Activated CD4-positive, alpha-beta T cell treated with anti-CD3 and anti-CD28 coated beads, Interleukin-2, amount 10 ng/mL, durations not matched to agents 24 days and 14 days (primary cell): ENCODE results near the gene REC8. TPM values are rescaled to one million over a fixed set of nuclear protein-coding genes. Genes with fewer than 3 reads are reported as not detected.

Experiments
- DNase-seq: peaks from one replicate; pipeline ENCODE4 v3.0.0; 2022
- H3K27ac Mint-ChIP-seq: one replicate; pipeline ENCODE4 v1.8.0; 2022; ENCODE audit warnings: mild to moderate bottlenecking, mixed read lengths
- H3K27me3 Mint-ChIP-seq: one replicate; pipeline ENCODE4 v1.8.0; 2022; ENCODE audit warnings: mixed read lengths
- H3K36me3 Mint-ChIP-seq: one replicate; pipeline ENCODE4 v1.8.0; 2022; ENCODE audit warnings: low read depth, mild to moderate bottlenecking, mixed read lengths
- H3K4me1 Mint-ChIP-seq: one replicate; pipeline ENCODE4 v1.8.0; 2021; ENCODE audit warnings: mixed read lengths
- H3K4me3 Mint-ChIP-seq: one replicate; pipeline ENCODE4 v1.8.0; 2022; ENCODE audit warnings: mild to moderate bottlenecking, moderate library complexity, mixed read lengths
- H3K9me3 Mint-ChIP-seq: one replicate; pipeline ENCODE4 v1.8.0; 2021; ENCODE audit warnings: mixed read lengths
- intact Hi-C: fragments of 100-400 bp; cut with micrococcal nuclease; formaldehyde crosslinking; loops from one replicate; pipeline ENCODE4 v1.15.1; 2023
- total RNA-seq: library from RNA; stranded (reverse); gene quantifications from 2 replicates; pipeline ENCODE4 v1.2.3, GENCODE V29; 2022

REC8 gene
- total RNA-seq, 1 donor from 2014 or later, result 33.8 TPM

DNA sequence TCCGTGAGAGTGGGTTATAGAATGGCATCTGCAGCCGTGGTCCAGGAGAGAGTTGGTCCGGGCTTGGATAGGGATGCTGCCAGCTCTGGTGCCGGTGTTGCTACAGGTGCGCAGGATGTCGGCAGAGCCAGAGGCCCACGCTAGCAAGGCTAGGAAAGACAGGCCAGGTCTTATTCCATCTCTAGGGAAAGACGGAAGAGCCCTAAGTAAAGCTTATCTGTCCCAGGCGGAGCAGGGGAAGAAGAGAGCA is 36.4 kb upstream of the REC8 start:
- Mint-ChIP-seq H3K9me3 (no peaks in the 10 kb centered on the region), H3K4me1 (peaks cover 49% of the 10 kb centered on the region), H3K27ac (peak overlapping the region; percentile 93), H3K4me3 (peak overlapping the region; percentile 94), H3K36me3 (peaks cover 45% of the 10 kb centered on the region), H3K27me3 (no peaks in the 10 kb centered on the region)
- DNase-seq, result no peak
- intact Hi-C loops, result no loop called here

DNA sequence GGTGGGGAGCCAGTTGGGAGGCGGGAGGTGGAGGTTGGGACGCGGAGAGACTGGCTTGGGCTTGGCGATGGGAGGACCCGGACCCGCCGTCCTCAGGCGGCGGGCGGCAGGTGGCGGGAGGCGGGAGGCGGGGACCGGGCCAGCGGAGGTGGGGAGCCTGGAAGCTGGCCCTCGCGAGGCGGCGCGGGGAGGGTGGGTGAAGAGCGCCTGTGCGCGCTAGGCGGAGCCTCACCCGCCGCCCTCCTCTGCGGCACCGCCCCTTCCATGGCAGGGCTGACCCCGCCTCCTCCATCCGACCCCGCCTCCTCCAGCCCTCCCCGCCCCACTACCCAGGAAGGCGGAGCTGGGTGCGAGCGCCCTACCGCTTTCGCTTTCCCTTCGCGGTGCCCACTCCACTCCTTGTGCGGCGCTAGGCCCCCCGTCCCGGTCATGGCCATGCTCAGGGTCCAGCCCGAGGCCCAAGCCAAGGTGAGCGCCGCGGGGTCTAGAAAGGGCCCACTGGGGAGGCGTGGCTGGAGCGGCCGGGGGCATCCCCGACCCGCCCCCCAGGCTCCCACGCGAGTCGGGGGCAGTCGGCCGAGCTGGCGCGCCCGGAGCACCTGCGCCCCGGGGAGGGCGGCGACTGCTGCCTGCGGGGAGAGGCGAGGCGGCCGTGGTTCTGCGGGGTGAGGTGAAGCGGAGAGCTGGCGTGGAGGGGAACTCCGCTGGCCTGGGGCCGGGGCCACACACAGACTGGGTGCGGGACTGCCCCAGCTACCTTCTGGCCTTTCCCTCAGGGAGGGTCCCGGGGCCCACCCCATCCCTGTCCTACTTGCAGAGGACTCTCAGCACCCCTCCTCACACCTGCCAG is 35.8 kb upstream of the REC8 start, which contains the start of gene PSME1:
TSS of gene PSME1 (plus strand) at position 361 of the 850 bp plus-strand sequence. CDS start at position 430, 69 bp downstream.
- H3K27ac Mint-ChIP-seq, result peak within 1 kb of the TSS; percentile 93
- H3K4me3 Mint-ChIP-seq, result peak within 1 kb of the TSS; percentile 94
- no peaks in the 10 kb centered on the region for H3K9me3 Mint-ChIP-seq
- H3K4me1 Mint-ChIP-seq, result peaks cover 49% of the 10 kb centered on the region
- peak; percentile 98 for DNase-seq
- intact Hi-C loops, result loop anchor here (1.0 kb wide), 4 partner anchors 10 to 77 kb away; partner anchors contain the start of genes CHMP4A, DCAF11, IRF9 and NRL
- H3K36me3 Mint-ChIP-seq, result peaks cover 47% of the 10 kb centered on the region
- no peaks in the 10 kb centered on the region for H3K27me3 Mint-ChIP-seq

DNA sequence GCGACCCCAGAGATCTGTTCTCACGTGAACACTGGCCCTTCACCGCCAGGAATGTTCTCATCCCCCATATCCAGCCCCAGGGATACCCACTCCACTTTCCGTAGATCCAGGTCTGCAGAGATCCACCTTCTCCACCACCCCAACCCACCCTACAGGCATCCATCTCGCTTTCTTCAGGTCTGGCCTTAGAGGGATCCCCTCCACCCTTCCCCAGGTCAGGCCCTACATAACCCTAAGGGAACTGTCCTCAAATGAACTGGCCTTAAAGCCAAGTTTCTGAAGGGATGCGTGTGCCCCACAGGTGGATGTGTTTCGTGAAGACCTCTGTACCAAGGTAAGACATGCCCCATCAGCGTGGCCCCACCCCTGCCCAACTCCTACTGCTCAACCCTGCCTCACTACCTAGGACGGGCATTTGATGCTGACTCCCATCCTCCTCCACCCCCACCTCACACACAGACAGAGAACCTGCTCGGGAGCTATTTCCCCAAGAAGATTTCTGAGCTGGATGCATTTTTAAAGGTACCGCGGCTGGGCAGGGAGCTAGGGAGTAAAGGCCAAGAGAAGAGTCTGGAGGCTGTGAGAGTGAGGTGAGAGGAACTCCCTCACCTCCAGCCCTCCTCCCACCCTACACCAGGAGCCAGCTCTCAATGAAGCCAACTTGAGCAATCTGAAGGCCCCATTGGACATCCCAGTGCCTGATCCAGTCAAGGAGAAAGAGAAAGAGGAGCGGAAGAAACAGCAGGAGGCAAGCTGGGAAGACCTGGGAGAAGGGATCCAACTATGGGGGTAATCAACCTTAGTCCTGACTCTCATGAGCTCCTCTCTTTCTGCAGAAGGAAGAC is 35.0 kb upstream of the REC8 start:
- peaks cover 50% of the 10 kb centered on the region for H3K36me3 Mint-ChIP-seq
- peak overlapping the region; percentile 90 for H3K27ac Mint-ChIP-seq
- peak overlapping the region; percentile 94 for H3K4me3 Mint-ChIP-seq
- H3K9me3 Mint-ChIP-seq, result no peaks in the 10 kb centered on the region
- H3K27me3 Mint-ChIP-seq, result no peaks in the 10 kb centered on the region
- DNase-seq, result no peak
- H3K4me1 Mint-ChIP-seq, result peaks cover 49% of the 10 kb centered on the region
- intact Hi-C loops, result loop anchor here (1.0 kb wide), 4 partner anchors 9 to 76 kb away; partner anchors contain the start of genes CHMP4A, DCAF11, IRF9 and NRL

DNA sequence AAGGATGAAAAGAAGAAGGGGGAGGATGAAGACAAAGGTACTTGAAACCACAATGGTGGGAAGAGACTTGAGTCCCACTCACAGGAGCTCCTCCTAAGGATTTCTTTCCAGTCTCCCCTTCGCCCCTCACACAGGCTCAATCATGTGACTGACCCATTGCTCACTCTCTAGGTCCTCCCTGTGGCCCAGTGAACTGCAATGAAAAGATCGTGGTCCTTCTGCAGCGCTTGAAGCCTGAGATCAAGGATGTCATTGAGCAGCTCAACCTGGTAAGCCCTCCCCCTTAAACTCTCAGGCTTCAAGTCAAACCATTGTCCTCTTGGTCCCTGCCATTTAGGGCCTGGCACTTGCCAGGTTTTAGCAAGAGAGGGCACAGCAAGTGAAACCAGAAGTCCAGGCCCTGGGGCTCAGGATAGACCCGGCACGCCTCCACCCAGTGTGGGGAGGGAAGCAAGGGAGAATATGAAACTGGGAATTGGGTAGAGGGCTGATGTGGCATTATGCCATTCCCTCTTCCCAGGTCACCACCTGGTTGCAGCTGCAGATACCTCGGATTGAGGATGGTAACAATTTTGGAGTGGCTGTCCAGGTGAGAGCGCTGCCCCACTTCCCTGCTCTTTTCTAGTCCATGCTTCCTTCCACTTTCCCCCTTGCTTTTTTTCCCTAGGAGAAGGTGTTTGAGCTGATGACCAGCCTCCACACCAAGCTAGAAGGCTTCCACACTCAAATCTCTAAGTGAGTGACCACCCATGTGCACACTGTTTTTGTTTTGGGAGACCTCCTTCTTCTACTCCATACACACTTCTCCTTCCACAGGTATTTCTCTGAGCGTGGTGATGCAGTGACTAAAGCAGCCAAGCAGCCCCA is 34.1 kb upstream of the REC8 start:
- H3K4me3 Mint-ChIP-seq, result peak overlapping the region; percentile 94
- peak overlapping the region; percentile 30 for H3K27ac Mint-ChIP-seq
- intact Hi-C loops, result no loop called here
- H3K36me3 Mint-ChIP-seq, result peaks cover 50% of the 10 kb centered on the region
- H3K4me1 Mint-ChIP-seq, result peaks cover 48% of the 10 kb centered on the region
- H3K27me3 Mint-ChIP-seq, result no peaks in the 10 kb centered on the region
- no peaks in the 10 kb centered on the region for H3K9me3 Mint-ChIP-seq
- DNase-seq, result no peak

DNA sequence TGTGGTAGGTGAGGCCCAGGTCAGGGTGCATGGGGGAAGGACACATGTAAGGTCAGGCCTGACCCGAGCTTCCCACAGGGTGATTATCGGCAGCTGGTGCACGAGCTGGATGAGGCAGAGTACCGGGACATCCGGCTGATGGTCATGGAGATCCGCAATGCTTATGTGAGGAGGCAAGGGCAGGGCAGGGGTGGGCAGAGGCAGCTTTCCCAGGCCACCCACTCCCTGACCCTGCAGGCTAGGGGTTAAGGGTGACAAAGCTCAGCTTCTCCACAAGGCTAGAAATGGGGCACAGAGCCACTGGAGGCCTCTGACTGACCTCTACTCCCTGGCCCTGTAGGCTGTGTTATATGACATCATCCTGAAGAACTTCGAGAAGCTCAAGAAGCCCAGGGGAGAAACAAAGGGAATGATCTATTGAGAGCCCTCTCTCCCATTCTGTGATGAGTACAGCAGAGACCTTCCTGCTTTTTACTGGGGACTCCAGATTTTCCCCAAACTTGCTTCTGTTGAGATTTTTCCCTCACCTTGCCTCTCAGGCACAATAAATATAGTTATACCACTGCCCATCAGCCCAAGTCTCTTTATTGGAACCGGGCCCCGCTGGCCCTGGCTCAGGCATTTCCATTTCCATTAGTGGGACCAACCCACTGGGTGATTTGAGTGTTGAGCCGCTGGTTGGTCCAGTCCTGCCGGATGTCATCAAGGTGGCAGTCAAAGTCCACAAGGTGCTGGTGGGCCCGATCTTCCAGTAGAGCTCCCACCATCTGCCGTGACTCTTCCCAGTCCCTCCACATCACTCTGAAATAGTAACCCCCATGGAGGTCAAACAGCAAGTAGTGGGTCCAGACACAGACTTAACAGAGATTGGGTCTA is 33.2 kb upstream of the REC8 start:
- DNase-seq, result no peak
- Mint-ChIP-seq H3K36me3 (peaks cover 59% of the 10 kb centered on the region), H3K9me3 (no peaks in the 10 kb centered on the region), H3K4me3 (peak overlapping the region; percentile 94), H3K27me3 (no peaks in the 10 kb centered on the region), H3K4me1 (peaks cover 53% of the 10 kb centered on the region), H3K27ac (peak overlapping the region; percentile 58)
- intact Hi-C loops, result no loop called here

DNA sequence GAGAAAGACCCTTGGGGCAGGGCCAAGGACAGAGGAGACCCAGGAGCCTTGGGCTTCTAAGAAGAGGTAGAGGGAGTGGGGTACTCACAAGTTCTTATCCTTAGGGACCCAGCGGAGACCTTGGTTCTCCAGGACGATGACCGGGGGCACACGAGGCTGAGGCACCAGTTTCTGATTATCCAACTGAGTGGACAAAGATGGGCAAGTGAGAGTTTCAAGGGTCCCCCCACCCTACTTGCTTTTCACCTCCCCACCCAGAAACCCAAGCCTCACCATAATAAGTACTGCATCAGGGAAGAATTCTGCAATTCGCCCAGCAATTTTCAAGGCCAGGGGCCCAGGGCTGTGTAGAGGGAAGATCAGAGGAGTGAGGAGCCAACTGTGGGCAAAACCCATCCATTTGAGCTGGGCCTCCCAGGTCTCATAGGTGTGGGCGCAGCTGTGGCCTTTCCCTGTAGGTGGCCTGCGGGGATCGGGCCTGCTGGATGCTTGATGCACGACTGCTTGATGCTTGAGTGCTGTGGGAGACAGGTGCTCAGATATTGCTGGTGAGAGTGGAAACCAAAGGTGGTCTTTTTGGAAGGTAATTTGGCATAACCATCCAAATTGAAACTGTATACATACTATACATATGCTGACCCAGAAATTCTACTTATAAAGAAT is 32.5 kb upstream of the REC8 start:
- H3K27me3 Mint-ChIP-seq, result no peaks in the 10 kb centered on the region
- H3K4me1 Mint-ChIP-seq, result peaks cover 60% of the 10 kb centered on the region
- H3K9me3 Mint-ChIP-seq, result no peaks in the 10 kb centered on the region
- intact Hi-C loops, result no loop called here
- peak overlapping the region; percentile 94 for H3K4me3 Mint-ChIP-seq
- DNase-seq, result peak; percentile 71
- H3K36me3 Mint-ChIP-seq, result peaks cover 66% of the 10 kb centered on the region
- peak overlapping the region; percentile 58 for H3K27ac Mint-ChIP-seq

DNA sequence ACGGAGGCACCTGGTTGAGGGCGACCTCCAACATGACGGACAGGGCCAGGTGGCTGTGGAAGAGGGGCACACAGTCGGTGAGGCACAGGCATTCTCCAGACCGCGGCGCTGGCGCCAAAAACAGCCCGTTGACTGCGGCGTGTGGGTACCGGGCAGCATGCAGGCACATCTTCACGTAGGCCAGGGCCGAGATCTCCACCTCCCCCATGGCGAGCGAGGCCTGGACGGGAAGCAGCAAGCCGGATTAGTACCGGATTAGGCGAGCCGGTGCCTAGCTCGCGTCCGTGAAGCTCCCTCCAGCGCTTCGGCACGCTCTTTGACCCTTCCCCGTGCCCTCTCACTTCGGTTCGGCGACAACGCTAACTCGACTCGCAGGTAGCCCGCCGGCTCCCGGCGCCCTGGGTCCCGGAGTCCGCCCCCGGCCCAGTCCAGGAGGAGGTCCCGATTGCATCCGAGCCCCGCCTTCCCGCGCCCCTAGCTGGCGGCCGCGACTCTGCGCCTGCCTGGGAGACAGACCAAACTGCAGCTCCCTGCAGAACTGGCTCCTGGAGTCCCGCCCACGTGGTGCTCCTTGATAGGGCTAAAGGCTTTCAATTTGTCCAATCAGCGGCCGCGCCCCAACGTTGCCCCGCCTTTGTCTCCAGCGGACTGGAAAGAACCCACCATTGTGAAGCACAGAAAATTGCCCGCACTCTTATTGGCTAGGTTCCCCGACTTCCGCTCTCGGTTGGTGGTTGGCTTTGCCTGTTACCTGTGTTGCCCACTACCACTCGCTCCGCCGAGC is 30.6 kb upstream of the REC8 start, which contains the start of gene EMC9:
TSS of gene EMC9 (minus strand) at position 495 of the 784 bp plus-strand sequence. CDS start at position 208, 287 bp downstream.
- Mint-ChIP-seq H3K4me1 (peaks cover 69% of the 10 kb centered on the region), H3K27me3 (no peaks in the 10 kb centered on the region), H3K27ac (peak within 1 kb of the TSS; percentile 94), H3K9me3 (no peaks in the 10 kb centered on the region), H3K4me3 (peak within 1 kb of the TSS; percentile 94), H3K36me3 (peaks cover 83% of the 10 kb centered on the region)
- intact Hi-C loops, result loop anchor here (1.0 kb wide), 3 partner anchors 20 to 72 kb away; partner anchors contain the start of genes CHMP4A, DCAF11, IRF9 and NRL
- DNase-seq, result peak; percentile 100

DNA sequence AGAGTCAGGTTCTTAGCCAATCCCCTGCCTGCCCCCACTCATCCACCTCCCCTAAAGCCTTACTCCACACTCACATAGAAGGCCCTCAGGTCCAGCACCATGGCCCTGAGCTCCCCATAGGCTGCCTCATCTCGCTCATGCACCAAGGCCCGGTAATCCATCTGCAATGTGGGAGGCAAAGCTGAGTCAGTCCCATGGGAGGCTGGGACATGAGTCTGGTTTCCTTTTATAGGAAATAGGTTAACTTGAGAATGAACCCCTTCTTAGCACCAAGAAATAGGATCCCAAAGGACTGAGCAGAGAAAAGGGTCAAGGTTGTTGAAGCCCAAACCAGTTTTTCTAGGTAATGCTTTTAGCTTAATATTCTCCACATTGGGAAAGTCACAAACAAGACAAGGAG is 28.4 kb upstream of the REC8 start:
- no peaks in the 10 kb centered on the region for H3K9me3 Mint-ChIP-seq
- H3K4me1 Mint-ChIP-seq, result peaks cover 60% of the 10 kb centered on the region
- intact Hi-C loops, result no loop called here
- H3K27ac Mint-ChIP-seq, result peak overlapping the region; percentile 61
- H3K27me3 Mint-ChIP-seq, result no peaks in the 10 kb centered on the region
- peak overlapping the region; percentile 94 for H3K4me3 Mint-ChIP-seq
- DNase-seq, result no peak
- H3K36me3 Mint-ChIP-seq, result peaks cover 69% of the 10 kb centered on the region

DNA sequence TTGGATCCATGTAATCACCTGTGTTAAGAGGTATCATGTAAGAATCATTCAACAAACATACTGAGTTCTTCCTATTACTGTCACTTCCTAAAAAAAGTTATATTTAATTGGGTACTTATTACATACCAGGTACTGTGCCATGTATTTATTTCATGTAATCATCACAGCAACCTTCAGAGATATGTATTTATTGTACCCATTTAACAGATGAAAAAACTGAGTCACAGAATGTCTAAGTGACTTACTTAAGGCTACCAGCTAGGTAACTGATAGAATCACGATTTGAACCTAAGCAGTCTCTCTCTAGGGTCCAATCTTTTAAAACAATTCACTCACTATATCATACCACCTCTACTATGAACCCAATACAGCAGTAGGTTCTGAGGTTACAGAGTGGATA is 27.4 kb upstream of the REC8 start:
- Mint-ChIP-seq H3K36me3 (peaks cover 69% of the 10 kb centered on the region), H3K4me1 (peaks cover 59% of the 10 kb centered on the region)
- intact Hi-C loops, result no loop called here

DNA sequence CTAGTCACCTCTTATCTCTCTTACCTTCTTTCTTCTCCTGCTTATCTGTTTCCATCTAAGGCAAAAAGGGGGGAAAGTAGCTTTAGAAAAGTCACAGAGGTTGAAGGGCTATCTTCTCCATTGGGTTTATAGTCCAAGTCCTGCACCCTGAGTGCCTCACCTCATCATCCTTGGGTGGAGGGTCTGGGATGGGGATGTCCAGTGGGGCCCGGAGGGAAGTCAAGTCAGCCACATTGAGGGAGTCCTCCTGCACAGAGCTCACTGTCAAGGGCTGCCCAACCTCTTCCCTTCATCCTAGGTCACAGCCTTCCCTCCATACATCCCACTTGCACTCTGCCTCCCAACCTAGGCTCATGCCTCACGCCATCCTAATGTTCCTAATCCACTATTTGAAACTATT is 26.7 kb upstream of the REC8 start:
- Mint-ChIP-seq H3K27ac (peak overlapping the region; percentile 99), H3K36me3 (peaks cover 68% of the 10 kb centered on the region), H3K27me3 (no peaks in the 10 kb centered on the region), H3K4me1 (peaks cover 58% of the 10 kb centered on the region), H3K9me3 (no peaks in the 10 kb centered on the region), H3K4me3 (peak overlapping the region; percentile 97)
- intact Hi-C loops, result no loop called here
- DNase-seq, result no peak

More for the DNA sequence above, 27.4 kb upstream of the REC8 start:
- Mint-ChIP-seq H3K27ac (peak overlapping the region; percentile 73), H3K4me3 (peak overlapping the region; percentile 97), H3K9me3 (no peaks in the 10 kb centered on the region), H3K27me3 (no peaks in the 10 kb centered on the region)
- DNase-seq, result no peak

DNA sequence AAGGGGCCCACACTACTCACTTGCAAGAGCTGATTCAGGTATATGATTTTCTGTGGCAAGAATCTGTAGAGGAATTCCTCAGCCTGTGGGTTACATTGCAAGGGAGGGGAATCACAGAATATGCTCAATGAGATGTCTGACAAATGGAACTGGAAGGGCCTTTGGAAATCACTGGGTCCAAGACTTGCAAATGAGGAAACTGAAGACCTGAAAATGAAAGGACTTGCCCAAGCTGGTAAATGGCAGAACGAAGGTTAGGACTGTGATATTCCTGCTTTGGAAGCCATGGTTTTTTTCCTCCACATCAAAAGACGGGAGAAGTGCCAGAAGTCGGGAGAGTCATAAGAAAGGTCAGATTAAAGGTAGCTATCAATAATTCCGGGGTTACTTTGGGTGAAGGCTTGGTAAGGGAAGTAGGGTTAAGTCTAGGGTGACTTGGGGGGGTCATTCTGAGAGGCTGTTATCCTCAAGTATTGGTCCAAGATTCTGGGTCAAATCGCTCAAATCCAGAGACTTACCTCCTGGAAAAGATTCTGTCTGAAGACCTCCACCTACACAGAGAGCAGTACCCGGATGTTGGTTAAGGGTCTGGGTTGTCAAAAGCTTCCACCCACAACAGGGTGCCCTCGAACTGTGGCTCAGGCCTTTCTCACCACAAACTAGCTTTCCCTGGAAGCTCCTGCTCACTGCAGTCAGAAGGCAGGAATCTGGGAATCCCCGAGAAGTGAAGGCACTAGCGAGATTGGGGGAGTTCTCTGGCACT is 26.0 kb upstream of the REC8 start:
- Mint-ChIP-seq H3K36me3 (peaks cover 68% of the 10 kb centered on the region), H3K27ac (peak overlapping the region; percentile 99), H3K4me3 (peak overlapping the region; percentile 97), H3K27me3 (no peaks in the 10 kb centered on the region), H3K4me1 (peaks cover 62% of the 10 kb centered on the region), H3K9me3 (no peaks in the 10 kb centered on the region)
- intact Hi-C loops, result loop anchor here (1.0 to 2.0 kb wide), 4 partner anchors 10 to 153 kb away; partner anchors contain the start of genes DHRS1, IPO4, NOP9 and PCK2
- peak; percentile 66 for DNase-seq
